Measurements from ENCODE around the gene TRAFD1. TPM values are rescaled to one million over a fixed set of nuclear protein-coding genes. Genes with fewer than 3 reads are reported as not detected.
A peak's percentile ranks its signal among the peaks of the same experiment; 100 is the strongest.

Gene TRAFD1
- total and polyA plus RNA-seq, 2 of the 13 experiments (the other 11 are each of a cell fraction or from before 2014, with no cell fraction given), result 9.5 to 20.9 TPM

- TF ChIP-seq ARID5B (CRISPR knock-in tag; IDR thresholded peaks at IDR 0.05), result no peak; the same call in 1 of the 2 replicates
- 0 out of 2 replicates have a peak, but pooled peaks have one; percentile 32 for TF ChIP-seq ZBTB10 (CRISPR knock-in tag; IDR thresholded peaks at IDR 0.05; ENCODE audit: borderline replicate concordance)
- TF ChIP-seq ZNF672 (CRISPR knock-in tag; IDR thresholded peaks at IDR 0.05), result no peak
- TF ChIP-seq ZFYVE20 (CRISPR knock-in tag; IDR thresholded peaks at IDR 0.05; ENCODE audit: borderline replicate concordance, low read depth), result no peak
- TF ChIP-seq FOXJ3 (CRISPR knock-in tag; IDR thresholded peaks at IDR 0.05; ENCODE audit: borderline replicate concordance), result no peak
- TF ChIP-seq, protein P1, sequence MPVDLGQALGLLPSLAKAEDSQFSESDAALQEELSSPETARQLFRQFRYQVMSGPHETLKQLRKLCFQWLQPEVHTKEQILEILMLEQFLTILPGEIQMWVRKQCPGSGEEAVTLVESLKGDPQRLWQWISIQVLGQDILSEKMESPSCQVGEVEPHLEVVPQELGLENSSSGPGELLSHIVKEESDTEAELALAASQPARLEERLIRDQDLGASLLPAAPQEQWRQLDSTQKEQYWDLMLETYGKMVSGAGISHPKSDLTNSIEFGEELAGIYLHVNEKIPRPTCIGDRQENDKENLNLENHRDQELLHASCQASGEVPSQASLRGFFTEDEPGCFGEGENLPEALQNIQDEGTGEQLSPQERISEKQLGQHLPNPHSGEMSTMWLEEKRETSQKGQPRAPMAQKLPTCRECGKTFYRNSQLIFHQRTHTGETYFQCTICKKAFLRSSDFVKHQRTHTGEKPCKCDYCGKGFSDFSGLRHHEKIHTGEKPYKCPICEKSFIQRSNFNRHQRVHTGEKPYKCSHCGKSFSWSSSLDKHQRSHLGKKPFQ (CRISPR knock-in tag; IDR thresholded peaks at IDR 0.05; ENCODE audit: insufficient replicate concordance), result no peak
- TF ChIP-seq, protein P2, sequence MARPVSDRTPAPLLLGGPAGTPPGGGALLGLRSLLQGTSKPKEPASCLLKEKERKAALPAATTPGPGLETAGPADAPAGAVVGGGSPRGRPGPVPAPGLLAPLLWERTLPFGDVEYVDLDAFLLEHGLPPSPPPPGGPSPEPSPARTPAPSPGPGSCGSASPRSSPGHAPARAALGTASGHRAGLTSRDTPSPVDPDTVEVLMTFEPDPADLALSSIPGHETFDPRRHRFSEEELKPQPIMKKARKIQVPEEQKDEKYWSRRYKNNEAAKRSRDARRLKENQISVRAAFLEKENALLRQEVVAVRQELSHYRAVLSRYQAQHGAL (CRISPR knock-in tag; IDR thresholded peaks at IDR 0.05; ENCODE audit: not compliant biosample characterization), result no peak
- TF ChIP-seq MTA3 (CRISPR knock-in tag; IDR thresholded peaks at IDR 0.05), result no peak
- peak; percentile 56; the same call in 1 of the 2 replicates for TF ChIP-seq TEF (CRISPR knock-in tag; IDR thresholded peaks at IDR 0.05)
- no peak for TF ChIP-seq SRSF9 (IDR thresholded peaks at IDR 0.05; ENCODE audit: borderline replicate concordance, insufficient read depth, low read depth, low read length, poor library complexity, severe bottlenecking)
- TF ChIP-seq MAZ (IDR thresholded peaks at IDR 0.05; ENCODE audit: borderline replicate concordance, low read depth, low read length), result peak; percentile 42; the same call in 1 of the 2 replicates
- peak; percentile 78 for TF ChIP-seq MAZ (CRISPR knock-in tag; IDR thresholded peaks at IDR 0.05; ENCODE audit: low read depth)
- peak; percentile 90 for TF ChIP-seq SP4 (CRISPR knock-in tag; IDR thresholded peaks at IDR 0.05)
- no peak for TF ChIP-seq ZFP36L2 (CRISPR knock-in tag; IDR thresholded peaks at IDR 0.05)
- 0 out of 2 replicates have a peak, but pooled peaks have one; percentile 54 for TF ChIP-seq RFXAP (CRISPR knock-in tag; IDR thresholded peaks at IDR 0.05; ENCODE audit: borderline replicate concordance)
Measured at GRCh38 chr12:112125250-112125999, at the start of gene TRAFD1 (continued).
